MM.1S (cell line): ENCODE data around the gene ANKRD12.
"Not testable (repeated sequence)": the region's sequence is repeated elsewhere in the genome, so short reads cannot be mapped to it uniquely, and the experiment has no call there.

Experiments
- DNase-seq: peaks from one replicate; pipeline ENCODE4 v3.0.0-alpha.2; 2015
- H2AFZ ChIP-seq: fragments of 300-600 bp; sonication (generic); 2 replicates; pipeline ENCODE4 v1.6.0; 2016; ENCODE audit warnings: antibody characterized with exemption, low read length
- H3F3A ChIP-seq: fragments of 300-600 bp; sonication (generic); 2 replicates; pipeline ENCODE4 v1.6.1; 2016; ENCODE audit warnings: mild to moderate bottlenecking, antibody characterized with exemption, low read length, moderate library complexity, mixed read lengths; ENCODE audit not compliant: insufficient read depth
- H3K27ac ChIP-seq: fragments of 300-600 bp; sonication (generic); 2 replicates; pipeline ENCODE4 v1.5.1; 2016; ENCODE audit warnings: mild to moderate bottlenecking, low read length
- H3K27me3 ChIP-seq: fragments of 300-600 bp; sonication (generic); replicated peaks from 2 replicates; pipeline ENCODE4 v1.6.0; 2016; ENCODE audit warnings: low read length; ENCODE audit not compliant: insufficient read depth
- H3K36me3 ChIP-seq: fragments of 300-600 bp; sonication (generic); replicated peaks from 2 replicates; pipeline ENCODE4 v1.6.1; 2016; ENCODE audit warnings: mild to moderate bottlenecking, low read length, mixed read lengths; ENCODE audit not compliant: insufficient read depth
- H3K4me1 ChIP-seq: fragments of 300-600 bp; sonication (generic); 2 replicates; pipeline ENCODE4 v1.6.1; 2016; ENCODE audit warnings: low read length, mixed read lengths
- H3K4me2 ChIP-seq: fragments of 300-600 bp; sonication (generic); 2 replicates; pipeline ENCODE4 v1.6.0; 2016; ENCODE audit warnings: low read depth, low read length
- H3K4me3 ChIP-seq: fragments of 300-600 bp; sonication (generic); 2 replicates; pipeline ENCODE4 v1.5.1; 2016; ENCODE audit warnings: low read length, mixed read lengths
- H3K79me2 ChIP-seq: fragments of 300-600 bp; sonication (generic); 2 replicates; pipeline ENCODE4 v1.6.1; 2016; ENCODE audit warnings: mixed run types, low read length, mixed read lengths
- H3K9ac ChIP-seq: fragments of 300-600 bp; sonication (generic); 2 replicates; pipeline ENCODE4 v1.6.1; 2016; ENCODE audit warnings: low read length, mixed read lengths
- H3K9me2 ChIP-seq: fragments of 300-600 bp; sonication (generic); replicated peaks from 2 replicates; pipeline ENCODE4 v1.6.1; 2016; ENCODE audit warnings: mild to moderate bottlenecking, low read length, mixed read lengths; ENCODE audit not compliant: insufficient read depth
- H3K9me3 ChIP-seq: fragments of 300-600 bp; sonication (generic); replicated peaks from 2 replicates; pipeline ENCODE4 v1.6.1; 2016; ENCODE audit warnings: mild to moderate bottlenecking, low read length, mixed read lengths; ENCODE audit not compliant: insufficient read depth
- H4K20me1 ChIP-seq: fragments of 300-600 bp; sonication (generic); 2 replicates; pipeline ENCODE4 v1.6.1; 2016; ENCODE audit warnings: mild to moderate bottlenecking, low read length, moderate library complexity, mixed read lengths; ENCODE audit not compliant: insufficient read depth
- CTCF ChIP-seq: fragments of 300-600 bp; sonication (generic); IDR thresholded peaks from 2 replicates; pipeline ENCODE4 v1.5.1; 2016; ENCODE audit warnings: antibody characterized with exemption, low read length, mixed read lengths
- EZH2 ChIP-seq: fragments of 300-600 bp; sonication (generic); optimal IDR thresholded peaks from 2 replicates; pipeline ENCODE3; 2017; ENCODE audit warnings: low read depth, mild to moderate bottlenecking, antibody characterized with exemption, low read length, mixed read lengths
- EZH2phosphoT487 ChIP-seq: fragments of 300-600 bp; sonication (generic); IDR thresholded peaks from 2 replicates; pipeline ENCODE4 v1.6.1; 2018; ENCODE audit warnings: antibody characterized with exemption, low read length

ANKRD12 gene

GRCh38 chr18:9165883-9166282, 29.3 kb downstream of the ANKRD12 start:
- H3F3A ChIP-seq, H3K4me3 ChIP-seq, H3K4me1 ChIP-seq, H3K9ac ChIP-seq, H3K4me2 ChIP-seq, H3K27ac ChIP-seq, H2AFZ ChIP-seq, H3K27me3 ChIP-seq, DNase-seq, H3K9me2 ChIP-seq, H3K9me3 ChIP-seq: not testable (repeated sequence)
- Histone ChIP-seq H3K79me2 (peaks cover 75% of the 10 kb centered on the region), H3K36me3 (peaks cover 14% of the 10 kb centered on the region; the same call in 1 of the 2 replicates), H4K20me1 (peaks cover 45% of the 10 kb centered on the region)

GRCh38 chr18:9169515-9169914, 32.9 kb downstream of the ANKRD12 start:
- H3K79me2 ChIP-seq, result peaks cover 76% of the 10 kb centered on the region
- H3K4me3 ChIP-seq, H2AFZ ChIP-seq, H3K27me3 ChIP-seq, DNase-seq, H3K36me3 ChIP-seq, H3K4me2 ChIP-seq, H3K27ac ChIP-seq, H3K9me3 ChIP-seq, H3K9ac ChIP-seq, H3K9me2 ChIP-seq: not testable (repeated sequence)
- peaks cover 13% of the 10 kb centered on the region; the same call in 1 of the 2 replicates for H3K4me1 ChIP-seq
- H3F3A ChIP-seq, result peaks cover 13% of the 10 kb centered on the region
- peaks cover 47% of the 10 kb centered on the region for H4K20me1 ChIP-seq

GRCh38 chr18:9171919-9172318, 35.3 kb downstream of the ANKRD12 start:
- not testable (repeated sequence) for H3K4me2 ChIP-seq, DNase-seq, H3K4me1 ChIP-seq, H3K27ac ChIP-seq, H3K4me3 ChIP-seq, H3K9me2 ChIP-seq, H3K9ac ChIP-seq, H2AFZ ChIP-seq, H3K36me3 ChIP-seq, H3K27me3 ChIP-seq, H3K9me3 ChIP-seq
- Histone ChIP-seq H4K20me1 (peaks cover 61% of the 10 kb centered on the region), H3F3A (peaks cover 15% of the 10 kb centered on the region), H3K79me2 (peaks cover 90% of the 10 kb centered on the region)

GRCh38 chr18:9172506-9173127, 36.0 kb downstream of the ANKRD12 start:
- Histone ChIP-seq H3K4me2 (no peak overlapping the region), H3F3A (peaks cover 15% of the 10 kb centered on the region), H3K9me3 (no peaks in the 10 kb centered on the region), H3K27ac (no peak overlapping the region), H2AFZ (no peak overlapping the region), H3K36me3 (0 out of 2 replicates have a peak, but pooled peaks cover 3% of the 10 kb centered on the region), H3K9me2 (no peaks in the 10 kb centered on the region), H3K27me3 (no peaks in the 10 kb centered on the region), H3K9ac (no peak overlapping the region), H3K4me1 (peaks cover 9% of the 10 kb centered on the region; the same call in 1 of the 2 replicates), H3K4me3 (no peak overlapping the region), H3K79me2 (peaks cover 92% of the 10 kb centered on the region), H4K20me1 (peaks cover 68% of the 10 kb centered on the region)
- no peak for DNase-seq
- TF ChIP-seq CTCF (no peak), EZH2phosphoT487 (no peak), EZH2 (no peak)

- peaks cover 95% of the 10 kb centered on the region for H3K79me2 ChIP-seq
- no peak for TF ChIP-seq EZH2
- no peak for TF ChIP-seq CTCF
- no peak for TF ChIP-seq EZH2phosphoT487
These were observed 37.2 kb downstream of the ANKRD12 start for GRCh38 chr18:9173770-9174233.

More at GRCh38 chr18:9173770-9174233, 37.2 kb downstream of the ANKRD12 start:
- Histone ChIP-seq H3K4me2 (no peak overlapping the region), H3K36me3 (peaks cover 3% of the 10 kb centered on the region; the same call in 1 of the 2 replicates), H3K27me3 (no peaks in the 10 kb centered on the region), H4K20me1 (peaks cover 80% of the 10 kb centered on the region), H3F3A (peaks cover 15% of the 10 kb centered on the region), H3K4me1 (peaks cover 15% of the 10 kb centered on the region; the same call in 1 of the 2 replicates), H3K9ac (no peak overlapping the region), H3K9me2 (no peaks in the 10 kb centered on the region), H3K27ac (no peak overlapping the region), H3K4me3 (no peak overlapping the region), H3K9me3 (no peaks in the 10 kb centered on the region), H2AFZ (no peak overlapping the region)
- no peak for DNase-seq
